ENCODE data around the gene CFAP221.

Gene CFAP221

GRCh38 chr2:119586085-119586484 is 41.8 kb downstream of the CFAP221 start:
- no peak for TF ChIP-seq CTCF (IDR thresholded peaks at IDR 0.05; ENCODE audit: extremely low read depth, insufficient read depth, missing control alignments)
- in situ Hi-C loops (cut with MboI; ENCODE audit: low pct_unique_long_range_greater_than_20kb, low sequenced_read_pairs, unreplicated experiment): no loop called here
- no peak for DNase-seq (ENCODE audit: low spot score)

GRCh38 chr2:119590873-119591272 is 46.6 kb downstream of the CFAP221 start:
- in situ Hi-C loops (cut with MboI; ENCODE audit: low pct_unique_long_range_greater_than_20kb, low sequenced_read_pairs, unreplicated experiment): no loop called here
- no peak for DNase-seq (ENCODE audit: low spot score)
- no peak for TF ChIP-seq CTCF (IDR thresholded peaks at IDR 0.05; ENCODE audit: extremely low read depth, insufficient read depth, missing control alignments)

- TF ChIP-seq CTCF (IDR thresholded peaks at IDR 0.05; ENCODE audit: extremely low read depth, insufficient read depth, missing control alignments): no peak
- no peak for DNase-seq (ENCODE audit: low spot score)
- in situ Hi-C loops (cut with MboI; ENCODE audit: low pct_unique_long_range_greater_than_20kb, low sequenced_read_pairs, unreplicated experiment): no loop called here
Measured at GRCh38 chr2:119591523-119591922, 47.3 kb downstream of the CFAP221 start.

GRCh38 chr2:119592436-119592835 is 48.2 kb downstream of the CFAP221 start:
- no peak for TF ChIP-seq CTCF (IDR thresholded peaks at IDR 0.05; ENCODE audit: extremely low read depth, insufficient read depth, missing control alignments)
- in situ Hi-C loops (cut with MboI; ENCODE audit: low pct_unique_long_range_greater_than_20kb, low sequenced_read_pairs, unreplicated experiment): no loop called here
- DNase-seq (ENCODE audit: low spot score): no peak

- DNase-seq (ENCODE audit: low spot score): no peak
- in situ Hi-C loops (cut with MboI; ENCODE audit: low pct_unique_long_range_greater_than_20kb, low sequenced_read_pairs, unreplicated experiment): no loop called here
- TF ChIP-seq CTCF (IDR thresholded peaks at IDR 0.05; ENCODE audit: extremely low read depth, insufficient read depth, missing control alignments): no peak
Measured at GRCh38 chr2:119596638-119597037, 52.4 kb downstream of the CFAP221 start.

GRCh38 chr2:119598596-119599263 is 54.5 kb downstream of the CFAP221 start:
- no peak for TF ChIP-seq CTCF (IDR thresholded peaks at IDR 0.05; ENCODE audit: extremely low read depth, insufficient read depth, missing control alignments)
- in situ Hi-C loops (cut with MboI; ENCODE audit: low pct_unique_long_range_greater_than_20kb, low sequenced_read_pairs, unreplicated experiment): no loop called here
- no peak for DNase-seq (ENCODE audit: low spot score)

Measured in GM13977 (cell line).